Activated CD8-positive, alpha-beta memory T cell treated with anti-CD3 and anti-CD28 coated beads, Interleukin-2, amount 50 U/mL, for 48 hours (primary cell): ENCODE results near the gene GRM8.

Source experiments
- DNase-seq: peaks from one replicate; pipeline ENCODE4 v3.0.0-alpha.2; 2020

The GRM8 gene

DNA sequence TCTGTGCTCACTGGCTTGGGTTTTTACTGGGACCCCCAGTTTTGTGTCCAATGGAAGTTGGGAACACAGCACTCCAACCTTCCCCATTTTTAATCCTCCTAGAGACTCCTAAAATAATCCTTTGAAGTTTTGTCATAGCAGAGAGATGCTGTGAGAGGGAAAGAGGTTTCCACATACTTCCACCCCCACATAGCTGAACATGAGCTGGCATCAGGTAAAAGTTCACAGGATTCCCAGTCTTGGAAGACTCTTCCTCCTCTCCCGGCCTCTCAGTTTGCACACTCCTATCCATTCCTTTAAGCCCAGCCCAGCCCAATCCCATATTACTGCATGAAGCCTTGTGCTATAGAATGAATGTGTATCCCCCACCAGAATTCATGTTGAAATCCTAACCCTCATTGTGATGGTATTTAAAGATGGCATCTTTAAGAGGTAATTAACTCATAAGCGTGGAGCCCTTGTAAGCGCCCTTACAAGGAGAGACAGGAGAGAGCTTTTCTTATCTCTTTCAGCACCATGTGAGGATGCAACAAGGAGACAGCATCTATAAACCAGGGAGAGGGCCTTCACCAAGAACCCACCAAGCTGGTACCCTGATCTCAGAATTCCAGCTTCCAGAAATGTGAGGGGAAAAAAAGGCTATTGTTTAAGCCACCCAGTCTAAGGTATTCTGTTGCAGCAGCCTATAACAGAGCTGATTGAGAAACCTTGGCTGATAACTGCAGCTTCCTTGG, 22.4 kb downstream of the GRM8 start:
- DNase-seq = no peak

DNA sequence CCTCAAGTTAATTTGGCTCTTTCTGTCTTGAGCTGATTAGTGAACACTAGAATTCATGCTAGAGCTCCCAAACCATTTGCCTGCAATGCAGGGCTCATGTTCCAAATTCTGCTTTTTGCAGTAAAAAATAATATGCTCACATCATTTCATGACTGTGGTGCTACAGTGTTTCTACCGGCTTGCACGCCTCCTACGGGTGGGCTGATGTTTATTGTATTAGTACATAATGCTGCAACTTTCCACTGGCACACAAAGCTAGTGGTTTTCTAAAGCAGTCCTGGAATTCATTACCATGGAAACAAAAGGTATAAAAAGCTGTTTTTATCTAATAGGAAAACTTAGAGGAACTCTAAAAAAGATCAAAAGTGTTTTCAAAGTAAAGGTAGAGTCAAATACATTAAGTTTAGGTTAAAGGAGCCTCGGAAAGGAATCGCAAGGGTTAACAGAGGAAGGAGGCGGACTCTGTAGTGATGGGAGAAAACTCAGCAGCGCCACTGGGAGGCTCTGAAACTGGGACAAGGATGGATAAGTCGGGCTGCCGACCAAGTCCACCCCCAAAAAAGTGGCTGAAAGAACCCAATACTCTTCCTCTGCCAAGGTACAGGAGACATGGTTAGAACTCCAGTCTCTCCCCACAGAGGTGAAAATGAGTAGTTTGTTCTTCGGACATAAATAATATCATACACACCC, 25.9 kb downstream of the GRM8 start:
- DNase-seq = no peak

GRCh38 chr7:127221731-127222130, 31.0 kb downstream of the GRM8 start:
- no peak for DNase-seq

- no peak for DNase-seq
These were observed 37.6 kb downstream of the GRM8 start for GRCh38 chr7:127214956-127215718.

DNA sequence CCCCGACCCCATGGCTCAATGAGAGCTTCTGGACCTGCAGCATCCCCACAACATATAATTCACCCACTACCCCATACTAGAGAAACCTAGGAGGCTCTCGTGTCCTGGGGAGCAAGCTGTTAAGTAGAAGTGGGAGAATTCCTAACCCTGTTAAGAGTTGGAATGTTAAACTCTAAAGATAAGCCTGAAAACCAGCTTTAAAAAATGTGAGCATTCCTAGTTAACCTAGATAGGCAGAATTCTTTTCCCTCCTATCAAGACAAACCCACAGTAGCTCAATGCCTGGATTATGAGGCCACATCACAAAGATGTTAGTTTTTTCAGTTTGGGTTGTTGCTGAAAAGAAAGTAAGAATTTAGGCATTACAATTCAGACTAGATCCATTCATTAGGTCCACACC, 42.9 kb downstream of the GRM8 start:
- DNase-seq = no peak

DNA sequence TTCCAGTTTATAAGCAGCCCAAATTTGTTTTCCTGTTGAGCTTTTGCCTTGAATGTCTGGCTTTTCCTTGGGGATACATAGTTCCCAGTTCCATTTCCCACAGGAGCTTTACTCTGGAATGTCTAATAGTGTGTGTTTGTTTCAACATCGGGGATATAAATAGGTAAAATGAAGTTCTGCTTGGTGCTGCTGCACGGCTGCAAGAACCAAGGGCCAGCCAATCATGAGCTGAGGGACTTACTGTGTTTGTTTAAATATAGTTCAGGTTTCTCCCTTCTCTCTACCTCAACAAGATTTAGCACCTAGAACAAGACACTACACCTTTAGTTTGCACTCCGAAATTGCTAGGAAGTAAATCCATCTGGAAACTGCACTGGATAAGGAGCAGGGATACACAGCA, 43.9 kb downstream of the GRM8 start:
- DNase-seq = no peak

- no peak for DNase-seq
These were observed 44.4 kb downstream of the GRM8 start for GRCh38 chr7:127208351-127208750.

- no peak for DNase-seq
These were observed 44.9 kb downstream of the GRM8 start for GRCh38 chr7:127207806-127208205.

- no peak for DNase-seq
These were observed 45.5 kb downstream of the GRM8 start for GRCh38 chr7:127207230-127207629.

GRCh38 chr7:127194571-127194970, 58.2 kb downstream of the GRM8 start:
- no peak for DNase-seq

GRCh38 chr7:127189886-127190285, 62.9 kb downstream of the GRM8 start:
- DNase-seq = no peak

GRCh38 chr7:127189074-127189473, 63.7 kb downstream of the GRM8 start:
- no peak for DNase-seq

DNA sequence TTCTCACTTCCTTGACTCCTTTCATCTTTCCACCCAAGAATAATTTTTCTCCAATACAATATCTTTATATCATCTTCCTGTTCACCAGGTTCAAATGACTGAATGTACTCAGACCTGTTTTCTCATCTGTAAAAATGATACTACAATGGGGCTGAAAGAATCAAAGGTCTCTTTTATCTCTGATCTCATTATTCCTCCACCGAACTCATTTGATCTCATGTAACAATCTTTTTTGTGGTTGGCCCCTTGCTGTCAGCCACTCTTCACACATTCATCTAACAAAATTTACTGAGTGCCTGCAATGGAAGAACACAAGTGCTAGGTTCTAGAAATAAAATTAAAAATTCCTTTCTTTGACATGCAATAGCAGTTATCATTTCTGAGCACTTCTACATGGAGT, 65.0 kb downstream of the GRM8 start:
- no peak for DNase-seq

DNA sequence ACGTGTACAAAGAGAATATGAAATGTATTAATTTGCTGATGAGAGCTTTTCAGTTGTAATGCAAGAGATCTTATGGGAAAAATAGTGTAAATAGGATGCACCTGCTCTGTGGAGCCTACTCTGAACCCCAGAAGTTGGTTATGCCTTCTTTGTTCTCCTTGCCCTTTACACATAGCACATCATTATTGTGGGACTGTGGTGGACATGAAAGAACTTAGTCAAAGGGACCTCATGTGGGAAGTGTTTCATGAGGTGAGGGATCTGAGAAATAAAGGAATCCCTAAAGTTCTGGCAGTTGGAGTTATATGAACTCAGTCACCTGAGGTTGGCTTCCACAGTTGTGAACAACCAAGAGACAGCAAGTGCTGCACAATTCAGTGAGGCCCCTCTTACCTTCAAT, 66.1 kb downstream of the GRM8 start:
- DNase-seq = no peak

DNA sequence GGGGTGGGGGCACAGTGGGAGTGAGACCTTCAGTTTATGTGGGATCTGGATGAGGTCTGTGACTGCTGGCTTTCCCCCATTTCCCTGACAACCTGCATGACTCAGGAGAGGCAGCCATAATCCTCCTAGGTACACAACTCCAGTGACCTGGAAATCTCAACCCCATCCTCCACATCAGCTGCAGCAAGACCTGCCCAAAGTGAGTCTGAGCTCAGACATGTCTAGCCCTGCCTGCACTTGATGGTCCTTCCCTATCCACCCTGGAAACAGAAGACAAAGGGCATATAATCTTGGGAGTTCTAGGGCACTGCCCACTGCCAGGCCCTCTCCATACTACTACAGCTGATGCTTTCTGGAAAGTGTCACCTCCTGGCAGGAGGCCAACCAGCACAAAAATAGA, 75.6 kb downstream of the GRM8 start:
- no peak for DNase-seq

GRCh38 chr7:127162366-127162765, 90.4 kb downstream of the GRM8 start:
- no peak for DNase-seq

DNA sequence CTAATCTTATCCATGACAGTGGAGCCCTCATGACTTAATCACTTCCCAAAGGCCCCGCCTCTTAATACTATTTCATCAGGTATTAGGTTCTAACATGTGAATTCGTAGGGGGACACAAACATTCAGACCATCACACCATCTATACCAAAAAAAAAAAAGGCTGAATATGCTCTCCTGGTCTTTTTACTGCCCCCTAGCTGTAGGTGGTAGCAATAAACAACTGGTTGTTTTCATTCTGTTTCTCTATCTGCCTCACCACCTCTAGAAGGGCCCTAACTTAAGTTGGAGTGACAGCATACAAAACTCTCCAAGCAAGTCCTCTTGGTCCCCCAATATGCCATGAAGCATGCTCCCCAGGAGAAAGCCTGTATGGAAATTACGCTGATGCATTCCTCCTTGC, 94.1 kb downstream of the GRM8 start:
- DNase-seq = no peak

GRCh38 chr7:127154958-127155357, 97.8 kb downstream of the GRM8 start:
- no peak for DNase-seq

DNA sequence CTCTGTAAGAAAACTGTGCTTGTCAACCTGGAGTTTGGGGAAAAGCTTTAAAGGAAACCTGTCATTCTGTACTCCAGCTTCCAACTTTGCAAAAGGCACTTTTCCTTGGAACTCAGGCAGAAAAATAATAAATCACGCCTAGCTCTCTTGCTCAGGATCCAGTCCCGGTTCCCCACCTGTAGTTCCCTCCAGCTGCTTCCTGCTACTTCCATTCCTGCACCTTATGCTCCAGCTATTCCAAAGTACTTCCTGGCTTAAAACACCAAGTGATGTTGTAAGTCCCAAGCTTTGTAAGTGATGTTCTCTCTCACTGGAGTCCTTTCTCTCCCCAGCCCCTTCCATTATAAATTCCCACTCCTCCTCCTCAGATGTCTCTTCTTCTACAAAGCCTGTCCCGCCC, 98.6 kb downstream of the GRM8 start:
- no peak for DNase-seq

- DNase-seq = no peak
These were observed 99.4 kb downstream of the GRM8 start for GRCh38 chr7:127153315-127153714.

DNA sequence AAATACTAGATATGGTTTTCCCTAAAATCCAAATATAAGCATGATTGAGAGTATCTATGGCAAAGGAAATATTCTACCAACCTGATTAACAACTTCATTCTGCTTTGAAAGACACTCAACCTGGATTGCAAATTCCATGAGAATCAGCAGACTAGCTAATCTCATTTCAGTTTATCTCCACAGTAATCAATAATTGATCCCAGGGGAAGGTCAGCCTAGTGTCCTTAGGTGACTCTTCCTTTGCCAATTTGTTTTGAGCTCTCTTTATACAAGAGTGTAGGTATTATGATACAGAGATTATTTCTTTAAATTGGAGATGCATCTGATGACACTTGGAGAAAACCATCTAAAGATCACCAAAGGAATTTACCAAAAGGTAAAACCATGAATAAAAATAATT, 100.3 kb downstream of the GRM8 start:
- DNase-seq = no peak

- no peak for DNase-seq
These were observed 101.4 kb downstream of the GRM8 start for GRCh38 chr7:127151379-127151778.

- no peak for DNase-seq
These were observed 102.2 kb downstream of the GRM8 start for GRCh38 chr7:127150543-127150942.
